ENCODE data around the gene SLC13A3. TPM values are rescaled to one million over a fixed set of nuclear protein-coding genes. Genes with fewer than 3 reads are reported as not detected.
A peak's percentile ranks its signal among the peaks of the same experiment; 100 is the strongest.

SLC13A3 gene
- total RNA-seq, 5 donors from 2014 or later (not counting 1 experiment from before 2014, with no cell fraction given) = 0.16 to 0.49 (median 0.33) TPM; not detected in 1

DNA sequence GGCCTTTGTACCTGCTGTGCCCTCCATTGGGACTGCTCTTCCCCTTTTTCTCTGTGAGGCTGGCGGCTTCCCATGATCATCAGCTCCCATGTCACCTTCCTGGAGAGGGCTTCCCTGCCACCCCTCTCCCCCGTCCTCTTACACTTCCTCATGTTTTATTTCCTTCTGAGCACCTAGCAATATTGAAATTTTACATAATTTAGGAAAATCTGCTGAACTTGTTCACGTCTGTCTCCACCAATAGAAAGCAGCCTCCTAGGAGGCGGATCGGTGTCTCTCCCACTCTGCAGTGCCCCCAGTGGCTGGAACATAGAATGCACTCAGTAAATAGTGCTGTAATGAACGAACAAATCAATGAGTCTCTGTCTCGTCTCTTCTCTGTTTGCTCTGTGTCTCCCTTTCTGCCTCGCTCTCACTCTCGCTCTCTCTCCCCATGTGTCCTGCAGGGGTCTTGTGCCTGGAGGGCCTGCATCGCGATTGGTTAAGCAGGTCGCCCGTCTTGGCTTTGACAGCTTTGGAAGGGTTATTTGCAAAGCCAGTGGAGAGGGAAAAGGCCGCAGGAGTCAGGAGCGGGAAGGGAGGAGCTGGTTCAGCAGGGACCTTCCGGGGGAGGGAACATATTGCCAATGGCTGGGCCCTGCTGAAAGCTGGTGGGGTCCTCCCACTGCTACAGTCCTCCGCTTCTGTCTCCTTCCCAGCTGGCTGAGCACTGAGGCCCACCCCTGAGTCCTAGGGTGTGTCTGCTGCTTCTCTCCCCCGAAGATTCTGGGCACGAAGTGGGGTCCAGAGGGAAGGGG is 88.7 kb downstream of the SLC13A3 start:
- Histone ChIP-seq H3K27ac (ENCODE audit: low read length) (no peak overlapping the region), H3K36me3 (ENCODE audit: control insufficient read depth in 2 of 2, extremely low read depth in 1 of 2, insufficient read depth in 1 of 2, low read length in 1 of 2) (no peaks in the 10 kb centered on the region), H3K9me3 (no peaks in the 10 kb centered on the region), H3K4me3 (ENCODE audit: control insufficient read depth in 1 of 2, extremely low read depth in 1 of 2, low read length in 1 of 2) (peak overlapping the region; percentile 13 to 35), H3K4me1 (ENCODE audit: control insufficient read depth in 1 of 2, extremely low read depth in 1 of 2, insufficient read depth in 2 of 2, low read length in 2 of 2) (peaks cover 0 to 4% of the 10 kb centered on the region in 2 experiments), H3K27me3 (replicated peaks in 1 of 2; ENCODE audit: control insufficient read depth in 2 of 2, extremely low read depth in 1 of 2, insufficient read depth in 2 of 2, low read length in 1 of 2) (peaks cover 0 to 24% of the 10 kb centered on the region in 2 experiments)
- peaks cover 0 to 8% (median 0%) of the 10 kb centered on the region in 3 donors for H3K4me1 Mint-ChIP-seq
- H3K9me3 Mint-ChIP-seq = no peaks in the 10 kb centered on the region
- H3K27me3 Mint-ChIP-seq = peaks cover 3 to 11% of the 10 kb centered on the region in 2 donors
- ATAC-seq (replicated peaks in 1 of 4) (peak; percentile 57 to 68 (median 60)), DNase-seq (peak in 30 of 35 experiments; percentile 13 to 65 (median 38))
- no peak overlapping the region for H3K4me3 Mint-ChIP-seq
- ChIA-PET POLR2A (no interaction called here), CTCF (interaction anchor here in 1 of 2 donors (0.5 kb wide), 1 partner anchor 56 kb away, joined by 3 read pairs; no protein-coding TSS in a partner anchor)
- H3K27ac Mint-ChIP-seq = no peak overlapping the region
- 52% methylated on average over 6 of the region's 19 CpGs for WGBS (ENCODE audit: insufficient coverage)
- no peaks in the 10 kb centered on the region for H3K36me3 Mint-ChIP-seq

DNA sequence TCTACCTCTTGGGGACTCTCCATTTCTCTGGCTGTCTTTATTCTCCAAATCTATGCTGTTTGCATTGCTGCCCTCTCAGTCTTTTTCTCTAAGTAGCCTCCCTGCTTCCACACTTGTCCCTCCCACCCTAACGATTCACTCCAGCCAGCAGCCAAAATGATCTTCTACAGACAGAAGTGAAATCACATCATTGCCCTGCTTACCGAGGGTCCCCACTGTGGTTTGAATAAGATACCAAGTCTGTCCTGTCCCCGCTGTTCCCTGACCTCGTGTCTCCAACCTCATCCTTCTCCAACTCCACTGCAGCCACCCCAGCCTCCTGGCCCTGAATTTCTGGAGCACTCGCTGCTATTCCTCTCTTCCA is 89.3 kb downstream of the SLC13A3 start:
- no peaks in the 10 kb centered on the region for H3K9me3 ChIP-seq
- WGBS (ENCODE audit: insufficient coverage) = 53% methylated on average over 5 of the region's 5 CpGs
- peaks cover 0 to 8% (median 0%) of the 10 kb centered on the region in 3 donors for H3K4me1 Mint-ChIP-seq
- DNase-seq (no peak), ATAC-seq (replicated peaks in 1 of 4) (no peak)
- ChIA-PET CTCF (no interaction called here), POLR2A (no interaction called here)
- no peak overlapping the region for H3K4me3 Mint-ChIP-seq
- no peaks in the 10 kb centered on the region for H3K36me3 Mint-ChIP-seq
- peaks cover 0 to 4% of the 10 kb centered on the region in 2 experiments for H3K4me1 ChIP-seq (ENCODE audit: control insufficient read depth in 1 of 2, extremely low read depth in 1 of 2, insufficient read depth in 2 of 2, low read length in 2 of 2)
- peaks cover 0 to 8% of the 10 kb centered on the region in 2 donors for H3K27me3 Mint-ChIP-seq
- no peaks in the 10 kb centered on the region for H3K36me3 ChIP-seq (ENCODE audit: control insufficient read depth in 2 of 2, extremely low read depth in 1 of 2, insufficient read depth in 1 of 2, low read length in 1 of 2)
- peaks cover 0 to 21% of the 10 kb centered on the region in 2 experiments for H3K27me3 ChIP-seq (replicated peaks in 1 of 2; ENCODE audit: control insufficient read depth in 2 of 2, extremely low read depth in 1 of 2, insufficient read depth in 2 of 2, low read length in 1 of 2)
- H3K27ac ChIP-seq (ENCODE audit: low read length) = no peak overlapping the region
- H3K27ac Mint-ChIP-seq = no peak overlapping the region
- no peaks in the 10 kb centered on the region for H3K9me3 Mint-ChIP-seq
- H3K4me3 ChIP-seq (ENCODE audit: control insufficient read depth in 1 of 2, extremely low read depth in 1 of 2, low read length in 1 of 2) = peak overlapping the region; percentile 13 to 35

DNA sequence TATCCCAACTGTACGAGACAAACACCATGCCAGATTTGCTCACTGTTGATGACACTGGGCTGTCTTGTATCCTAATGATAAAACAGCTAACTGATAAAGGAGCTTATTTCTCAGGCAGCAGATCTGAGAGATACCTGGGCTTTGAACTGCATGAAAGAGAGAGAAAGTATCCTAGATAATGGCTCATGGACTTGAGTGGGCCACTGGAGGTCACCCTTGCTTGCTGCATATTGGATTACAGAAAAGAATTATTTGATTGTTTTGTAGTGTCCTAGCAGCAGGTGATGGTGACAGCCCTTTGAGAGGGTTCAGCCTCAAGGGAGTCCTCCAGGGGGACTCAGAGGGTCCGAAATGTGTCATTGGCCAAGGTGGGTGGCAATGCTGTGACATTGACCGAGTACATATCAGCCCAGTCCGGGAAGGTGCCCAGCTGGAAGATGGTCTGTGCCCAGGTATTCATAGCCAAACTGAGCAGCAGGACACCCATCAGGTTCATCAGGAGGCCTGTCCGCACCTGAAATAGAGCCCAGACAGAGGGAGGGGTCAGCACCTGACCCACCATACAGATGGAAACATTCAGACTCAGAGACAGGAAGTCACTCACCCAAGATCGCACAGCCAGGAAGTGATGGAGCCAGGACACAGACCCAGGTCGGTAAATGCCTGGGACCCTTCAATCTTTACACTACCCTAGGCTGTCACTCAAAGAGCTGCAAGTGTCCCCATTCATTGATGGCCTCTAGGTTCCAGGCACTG is 91.4 kb downstream of the SLC13A3 start:
- H3K27me3 Mint-ChIP-seq = no peaks in the 10 kb centered on the region
- no peak overlapping the region for H3K27ac ChIP-seq (ENCODE audit: low read length)
- WGBS (ENCODE audit: insufficient coverage) = 88% methylated on average over 4 of the region's 7 CpGs
- DNase-seq (no peak), ATAC-seq (replicated peaks in 1 of 4) (no peak)
- no peaks in the 10 kb centered on the region for H3K9me3 Mint-ChIP-seq
- H3K36me3 ChIP-seq (ENCODE audit: control insufficient read depth in 2 of 2, extremely low read depth in 1 of 2, insufficient read depth in 1 of 2, low read length in 1 of 2) = no peaks in the 10 kb centered on the region
- ChIA-PET POLR2A (no interaction called here), CTCF (interaction anchor here in 1 of 2 donors (0.5 kb wide), 1 partner anchor 1192 kb away, joined by 5 read pairs; no protein-coding TSS in a partner anchor)
- peaks cover 0 to 8% (median 0%) of the 10 kb centered on the region in 3 donors for H3K4me1 Mint-ChIP-seq
- H3K4me3 Mint-ChIP-seq = no peak overlapping the region
- no peaks in the 10 kb centered on the region for H3K36me3 Mint-ChIP-seq
- no peak overlapping the region for H3K27ac Mint-ChIP-seq
- no peak overlapping the region for H3K4me3 ChIP-seq (ENCODE audit: control insufficient read depth in 1 of 2, extremely low read depth in 1 of 2, low read length in 1 of 2)
- no peaks in the 10 kb centered on the region for H3K9me3 ChIP-seq
- H3K4me1 ChIP-seq (ENCODE audit: control insufficient read depth in 1 of 2, extremely low read depth in 1 of 2, insufficient read depth in 2 of 2, low read length in 2 of 2) = peaks cover 0 to 4% of the 10 kb centered on the region in 2 experiments
- peaks cover 0 to 17% of the 10 kb centered on the region in 2 experiments for H3K27me3 ChIP-seq (replicated peaks in 1 of 2; ENCODE audit: control insufficient read depth in 2 of 2, extremely low read depth in 1 of 2, insufficient read depth in 2 of 2, low read length in 1 of 2)

DNA sequence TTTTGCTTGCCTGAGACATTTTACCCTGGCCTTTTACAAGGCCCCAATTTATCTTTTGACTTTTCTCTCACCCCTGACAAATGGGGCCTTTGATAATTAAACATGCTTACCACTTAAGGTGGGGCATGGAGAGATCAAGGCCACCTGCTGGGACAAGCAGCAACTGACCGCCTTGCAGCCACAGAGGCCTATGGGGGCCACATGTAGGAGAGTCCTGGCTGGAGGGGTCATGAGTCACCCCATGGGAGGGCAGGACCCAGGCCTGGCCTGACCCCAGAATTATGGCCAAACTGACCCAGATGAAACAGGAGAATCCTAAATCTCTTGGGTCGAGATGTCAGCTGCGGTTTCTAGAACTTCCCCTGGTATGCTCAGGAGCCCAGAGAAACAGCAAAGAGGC is 92.3 kb downstream of the SLC13A3 start:
- Mint-ChIP-seq H3K9me3 (no peaks in the 10 kb centered on the region), H3K27ac (no peak overlapping the region), H3K27me3 (no peaks in the 10 kb centered on the region), H3K4me1 (peaks cover 0 to 8% (median under 1%) of the 10 kb centered on the region in 3 donors), H3K4me3 (no peak overlapping the region), H3K36me3 (no peaks in the 10 kb centered on the region)
- peaks cover 0 to 4% of the 10 kb centered on the region in 2 experiments for H3K4me1 ChIP-seq (ENCODE audit: control insufficient read depth in 1 of 2, extremely low read depth in 1 of 2, insufficient read depth in 2 of 2, low read length in 2 of 2)
- ATAC-seq (replicated peaks in 1 of 4) (no peak), DNase-seq (no peak)
- peaks cover 0 to 14% of the 10 kb centered on the region in 2 experiments for H3K27me3 ChIP-seq (replicated peaks in 1 of 2; ENCODE audit: control insufficient read depth in 2 of 2, extremely low read depth in 1 of 2, insufficient read depth in 2 of 2, low read length in 1 of 2)
- H3K36me3 ChIP-seq (ENCODE audit: control insufficient read depth in 2 of 2, extremely low read depth in 1 of 2, insufficient read depth in 1 of 2, low read length in 1 of 2) = no peaks in the 10 kb centered on the region
- CTCF ChIA-PET = no interaction called here
- WGBS (ENCODE audit: insufficient coverage) = 96% methylated on average over 2 of the region's 3 CpGs
- H3K4me3 ChIP-seq (ENCODE audit: control insufficient read depth in 1 of 2, extremely low read depth in 1 of 2, low read length in 1 of 2) = no peak overlapping the region
- POLR2A ChIA-PET = no interaction called here
- H3K9me3 ChIP-seq = no peaks in the 10 kb centered on the region
- H3K27ac ChIP-seq (ENCODE audit: low read length) = no peak overlapping the region

DNA sequence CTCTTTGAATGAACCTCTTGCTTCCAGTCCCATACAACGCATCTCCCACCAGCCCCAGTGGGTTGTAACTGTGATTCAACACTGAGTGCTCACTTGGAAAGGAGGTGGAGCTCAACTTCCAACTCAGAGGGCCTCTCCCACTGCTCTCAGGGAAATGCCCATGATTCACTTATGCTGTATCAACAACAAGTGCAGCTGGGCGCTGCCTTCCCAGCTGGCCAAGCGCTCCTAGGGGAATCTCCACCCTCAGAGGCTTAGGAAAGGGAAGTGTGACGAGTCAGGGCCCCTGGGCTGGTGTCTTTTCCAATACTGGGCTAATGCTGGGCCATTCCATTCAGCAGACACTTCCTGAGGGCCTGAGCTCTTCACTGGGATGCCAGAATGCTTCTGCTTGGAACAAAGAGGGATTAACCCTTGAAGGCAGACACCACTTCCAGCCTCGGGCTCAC is 92.7 kb downstream of the SLC13A3 start:
- Histone ChIP-seq H3K36me3 (ENCODE audit: control insufficient read depth in 2 of 2, extremely low read depth in 1 of 2, insufficient read depth in 1 of 2, low read length in 1 of 2) (no peaks in the 10 kb centered on the region), H3K9me3 (no peaks in the 10 kb centered on the region), H3K27ac (ENCODE audit: low read length) (no peak overlapping the region), H3K4me3 (ENCODE audit: control insufficient read depth in 1 of 2, extremely low read depth in 1 of 2, low read length in 1 of 2) (no peak overlapping the region), H3K27me3 (replicated peaks in 1 of 2; ENCODE audit: control insufficient read depth in 2 of 2, extremely low read depth in 1 of 2, insufficient read depth in 2 of 2, low read length in 1 of 2) (peaks cover 0 to 9% of the 10 kb centered on the region in 2 experiments), H3K4me1 (ENCODE audit: control insufficient read depth in 1 of 2, extremely low read depth in 1 of 2, insufficient read depth in 2 of 2, low read length in 2 of 2) (peaks cover 0 to 4% of the 10 kb centered on the region in 2 experiments)
- no peak for ATAC-seq (replicated peaks in 1 of 4)
- Mint-ChIP-seq H3K9me3 (no peaks in the 10 kb centered on the region), H3K4me3 (no peak overlapping the region), H3K27me3 (no peaks in the 10 kb centered on the region), H3K36me3 (no peaks in the 10 kb centered on the region), H3K27ac (no peak overlapping the region), H3K4me1 (peaks cover under 1 to 8% (median 2%) of the 10 kb centered on the region in 3 donors)
- ChIA-PET CTCF (no interaction called here), POLR2A (no interaction called here)
- 67% methylated on average over 1 of the region's 5 CpGs for WGBS (ENCODE audit: insufficient coverage)
- DNase-seq = no peak

DNA sequence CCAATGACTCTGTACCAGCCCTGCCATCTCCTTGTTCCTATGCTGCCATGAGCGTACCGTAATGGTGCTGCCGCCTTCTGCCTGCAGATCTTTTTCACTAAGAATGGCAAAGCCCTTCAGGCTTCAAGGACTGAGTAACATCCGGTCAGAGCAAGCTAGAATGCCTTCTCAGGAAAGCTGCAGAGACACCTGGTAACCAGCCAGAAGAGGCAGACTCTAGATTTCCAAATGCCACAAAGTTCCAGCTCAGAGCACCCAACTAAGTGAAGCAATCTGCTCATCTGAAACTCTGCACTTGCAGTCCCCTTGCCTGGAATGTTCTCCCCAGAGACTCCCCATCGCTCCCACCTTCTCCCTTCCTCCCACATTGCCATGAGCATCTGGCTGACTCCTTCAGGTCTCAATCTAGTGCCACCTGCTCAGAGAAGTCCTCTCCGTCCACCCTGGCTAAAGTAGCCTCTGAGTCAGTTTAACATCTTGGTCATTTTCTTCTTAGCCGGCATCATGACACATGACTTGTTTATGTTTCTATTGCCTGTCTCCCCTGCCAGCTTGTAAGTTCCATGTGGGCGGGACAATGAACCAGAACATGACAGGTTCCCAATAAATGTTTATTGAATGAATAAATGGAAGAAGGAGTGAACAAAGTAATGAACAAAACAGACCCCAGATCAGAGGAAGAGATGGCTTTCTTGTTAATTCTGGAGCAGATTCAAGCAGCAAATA is 93.9 kb downstream of the SLC13A3 start:
- POLR2A ChIA-PET = no interaction called here
- Histone ChIP-seq H3K27me3 (replicated peaks in 1 of 2; ENCODE audit: control insufficient read depth in 2 of 2, extremely low read depth in 1 of 2, insufficient read depth in 2 of 2, low read length in 1 of 2) (no peaks in the 10 kb centered on the region), H3K36me3 (ENCODE audit: control insufficient read depth in 2 of 2, extremely low read depth in 1 of 2, insufficient read depth in 1 of 2, low read length in 1 of 2) (no peaks in the 10 kb centered on the region), H3K4me1 (ENCODE audit: control insufficient read depth in 1 of 2, extremely low read depth in 1 of 2, insufficient read depth in 2 of 2, low read length in 2 of 2) (peaks cover 0 to 14% of the 10 kb centered on the region in 2 experiments), H3K9me3 (no peaks in the 10 kb centered on the region), H3K27ac (ENCODE audit: low read length) (no peak overlapping the region), H3K4me3 (ENCODE audit: control insufficient read depth in 1 of 2, extremely low read depth in 1 of 2, low read length in 1 of 2) (no peak overlapping the region)
- WGBS (ENCODE audit: insufficient coverage) = 96% methylated on average over 7 of the region's 8 CpGs
- Mint-ChIP-seq H3K27ac (no peak overlapping the region), H3K9me3 (no peaks in the 10 kb centered on the region), H3K27me3 (no peaks in the 10 kb centered on the region), H3K36me3 (no peaks in the 10 kb centered on the region), H3K4me3 (no peak overlapping the region), H3K4me1 (peaks cover 11 to 20% (median 13%) of the 10 kb centered on the region in 3 donors)
- CTCF ChIA-PET = no interaction called here
- DNase-seq = no peak
- ATAC-seq (replicated peaks in 1 of 4) = no peak
